Amniotic epithelial cell (primary cell): ENCODE measurements around the gene ATF6.
"Not testable (repeated sequence)": the region's sequence is repeated elsewhere in the genome, so short reads cannot be mapped to it uniquely, and the experiment has no call there.

Source experiments
- DNase-seq: peaks from one replicate; pipeline ENCODE4 v3.0.0-alpha.2; 2010; ENCODE audit warnings: low read depth

The ATF6 gene

GRCh38 chr1:161766102-161766981, at the start of gene ATF6:
Gene ATF6, plus strand, starts transcription at chr1:161766320. Its CDS starts 41 bp downstream, at chr1:161766361.
- peak; percentile 95 for DNase-seq

- no peak for DNase-seq
Measured at GRCh38 chr1:161718559-161719324, 47.4 kb upstream of the ATF6 start.

GRCh38 chr1:161719325-161719611, 46.9 kb upstream of the ATF6 start:
- no peak for DNase-seq

GRCh38 chr1:161720422-161720821, 45.7 kb upstream of the ATF6 start:
- DNase-seq, result no peak

GRCh38 chr1:161720956-161721737, 45.0 kb upstream of the ATF6 start, which contains the start of gene FCRLB:
Gene FCRLB, plus strand, starts transcription at chr1:161721544. Its CDS starts 1,129 bp downstream, at chr1:161722673.
- no peak for DNase-seq

- peak; percentile 94 for DNase-seq
Measured at GRCh38 chr1:161721738-161722343, 44.3 kb upstream of the ATF6 start.

- DNase-seq, result no peak
Measured at GRCh38 chr1:161722406-161722805, 43.7 kb upstream of the ATF6 start.

GRCh38 chr1:161723459-161724141, 42.5 kb upstream of the ATF6 start:
- DNase-seq, result no peak

GRCh38 chr1:161725258-161725907, 40.7 kb upstream of the ATF6 start:
- not testable (repeated sequence) for DNase-seq

GRCh38 chr1:161725908-161726472, 40.1 kb upstream of the ATF6 start:
- peak; percentile 30 for DNase-seq

- DNase-seq, result peak; percentile 83
Measured at GRCh38 chr1:161726473-161727255, 39.5 kb upstream of the ATF6 start.

- DNase-seq, result peak; percentile 95
Measured at GRCh38 chr1:161727256-161727924, 38.7 kb upstream of the ATF6 start.

- DNase-seq, result no peak
Measured at GRCh38 chr1:161728376-161729226, 37.5 kb upstream of the ATF6 start.

- peak; percentile 54 for DNase-seq
Measured at GRCh38 chr1:161730050-161730564, 36.0 kb upstream of the ATF6 start.

- no peak for DNase-seq
Measured at GRCh38 chr1:161731241-161731640, 34.9 kb upstream of the ATF6 start.

GRCh38 chr1:161731981-161732718, 34.0 kb upstream of the ATF6 start:
- no peak for DNase-seq

- peak; percentile 95 for DNase-seq
Measured at GRCh38 chr1:161733526-161733925, 32.6 kb upstream of the ATF6 start.
